Ovary (tissue), 3 donors: Measurements from ENCODE around the gene ETS1.

Experiments
- EP300 ChIP-seq: sonication (generic); formaldehyde crosslinking; IDR thresholded peaks from one replicate; pipeline ENCODE4 v1.6.1; 2017; ENCODE audit warnings: antibody characterized with exemption
- POLR2A ChIP-seq: fragments of 450-650 bp; IDR thresholded peaks from one replicate; pipeline ENCODE4 v1.6.1; 2017; ENCODE audit warnings: antibody characterized with exemption, mild to moderate bottlenecking, moderate library complexity
- TF ChIP-seq, protein P1 (sequence below), 3 donors: fragments of 450-650 bp in 2 of 3; fragments of 200-600 bp in 1 of 3; IDR thresholded peaks; one replicate each; pipeline versions ENCODE4 v1.5.1 to v1.8.0; 2016 to 2022; ENCODE audit warnings: antibody characterized with exemption in 3 of 3, mild to moderate bottlenecking in 1 of 3
- donor health status: DM: no; HTN: no; CAD: no.

DNA sequence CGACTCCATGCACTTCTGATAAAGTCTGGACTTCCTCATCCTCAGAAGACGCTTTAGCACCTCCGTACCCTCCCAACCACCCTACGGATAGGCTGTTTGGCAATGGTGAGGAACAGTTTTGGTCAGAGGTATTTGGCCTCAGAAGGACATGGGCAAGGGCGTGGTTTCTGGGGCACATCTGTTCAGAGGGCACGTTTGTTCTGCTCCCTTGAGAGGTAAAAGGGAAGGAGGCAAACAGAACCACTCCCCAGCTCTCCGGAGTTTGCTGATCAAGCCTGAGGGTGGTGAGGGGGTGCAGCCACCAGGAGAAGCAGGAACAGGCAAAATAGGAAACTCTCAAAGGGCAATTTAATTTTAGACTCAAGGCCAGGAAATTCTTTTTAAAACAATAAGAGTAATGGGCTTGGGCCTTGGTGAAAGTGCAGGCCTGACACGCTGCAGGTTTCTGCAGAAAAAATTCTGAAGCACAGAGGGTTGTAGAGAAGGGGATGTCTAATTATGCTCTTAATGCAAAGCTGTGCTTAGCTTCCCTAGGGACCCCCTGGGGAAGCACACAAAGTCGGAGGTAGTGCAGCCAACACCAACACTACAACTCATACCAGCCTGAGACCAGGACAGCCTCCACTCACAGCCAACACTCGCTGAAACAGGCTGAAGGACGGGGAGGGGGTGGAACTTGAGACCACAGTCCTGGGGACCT, 23.3 kb downstream of the ETS1 start:
- TF ChIP-seq, protein P1, sequence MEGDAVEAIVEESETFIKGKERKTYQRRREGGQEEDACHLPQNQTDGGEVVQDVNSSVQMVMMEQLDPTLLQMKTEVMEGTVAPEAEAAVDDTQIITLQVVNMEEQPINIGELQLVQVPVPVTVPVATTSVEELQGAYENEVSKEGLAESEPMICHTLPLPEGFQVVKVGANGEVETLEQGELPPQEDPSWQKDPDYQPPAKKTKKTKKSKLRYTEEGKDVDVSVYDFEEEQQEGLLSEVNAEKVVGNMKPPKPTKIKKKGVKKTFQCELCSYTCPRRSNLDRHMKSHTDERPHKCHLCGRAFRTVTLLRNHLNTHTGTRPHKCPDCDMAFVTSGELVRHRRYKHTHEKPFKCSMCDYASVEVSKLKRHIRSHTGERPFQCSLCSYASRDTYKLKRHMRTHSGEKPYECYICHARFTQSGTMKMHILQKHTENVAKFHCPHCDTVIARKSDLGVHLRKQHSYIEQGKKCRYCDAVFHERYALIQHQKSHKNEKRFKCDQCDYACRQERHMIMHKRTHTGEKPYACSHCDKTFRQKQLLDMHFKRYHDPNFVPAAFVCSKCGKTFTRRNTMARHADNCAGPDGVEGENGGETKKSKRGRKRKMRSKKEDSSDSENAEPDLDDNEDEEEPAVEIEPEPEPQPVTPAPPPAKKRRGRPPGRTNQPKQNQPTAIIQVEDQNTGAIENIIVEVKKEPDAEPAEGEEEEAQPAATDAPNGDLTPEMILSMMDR (IDR thresholded peaks at IDR 0.05), result no peak
- TF ChIP-seq POLR2A (no peak), EP300 (no peak)
